ENCODE measurements around the gene DNAH2. TPM values are rescaled to one million over a fixed set of nuclear protein-coding genes. Genes with fewer than 3 reads are reported as not detected.

The DNAH2 gene
- total and polyA plus RNA-seq, 2 of the 13 experiments (the other 11 are each of a cell fraction or from before 2014, with no cell fraction given) = not detected

DNA sequence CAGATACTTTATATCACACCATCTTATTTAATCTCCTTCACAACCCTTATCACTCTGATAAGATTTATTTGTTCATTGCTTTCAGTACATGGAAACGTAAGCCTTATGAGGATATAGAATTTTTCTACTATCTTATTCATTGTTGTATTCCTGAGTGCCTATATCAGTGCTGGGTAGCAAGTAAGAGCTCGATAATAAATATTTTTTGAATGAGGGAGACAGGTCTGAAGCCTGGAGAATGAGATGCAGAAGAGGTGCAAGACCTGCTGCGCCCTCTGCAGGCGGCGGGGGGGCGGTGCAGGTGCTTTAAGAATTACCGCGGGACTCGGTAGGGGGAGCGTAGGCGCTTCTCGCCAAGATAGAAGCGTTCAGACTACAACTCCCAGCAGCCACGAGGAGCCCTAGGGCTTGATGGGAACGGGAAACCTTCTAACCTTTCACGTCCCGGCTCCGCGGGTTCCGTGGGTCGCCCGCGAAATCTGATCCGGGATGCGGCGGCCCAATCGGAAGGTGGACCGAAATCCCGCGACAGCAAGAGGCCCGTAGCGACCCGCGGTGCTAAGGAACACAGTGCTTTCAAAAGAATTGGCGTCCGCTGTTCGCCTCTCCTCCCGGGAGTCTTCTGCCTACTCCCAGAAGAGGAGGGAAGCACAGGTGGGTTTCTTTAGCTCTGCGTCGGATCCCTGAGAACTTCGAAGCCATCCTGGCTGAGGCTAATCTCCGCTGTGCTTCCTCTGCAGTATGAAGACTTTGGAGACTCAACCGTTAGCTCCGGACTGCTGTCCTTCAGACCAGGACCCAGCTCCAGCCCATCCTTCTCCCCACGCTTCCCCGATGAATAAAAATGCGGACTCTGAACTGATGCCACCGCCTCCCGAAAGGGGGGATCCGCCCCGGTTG lies 29.4 kb upstream of the DNAH2 start, which contains the start of gene WRAP53 (continued):
- TF ChIP-seq ZNF18 (CRISPR knock-in tag; IDR thresholded peaks at IDR 0.05; ENCODE audit: insufficient replicate concordance) (no peak), RARG (CRISPR knock-in tag; IDR thresholded peaks at IDR 0.05; ENCODE audit: low read depth) (no peak), DMAP1 (CRISPR knock-in tag; IDR thresholded peaks at IDR 0.05) (no peak), DNMT3B (CRISPR knock-in tag; conservative IDR thresholded peaks at IDR 0.05) (no peak), RFXAP (CRISPR knock-in tag; IDR thresholded peaks at IDR 0.05; ENCODE audit: borderline replicate concordance) (peak; percentile 26; the same call in 1 of the 2 replicates), ZNF746 (CRISPR knock-in tag; IDR thresholded peaks at IDR 0.05) (peak; percentile 54; the same call in 1 of the 2 replicates), ZHX1 (CRISPR knock-in tag; IDR thresholded peaks at IDR 0.05; ENCODE audit: low read depth) (no peak), NFKBIZ (CRISPR knock-in tag; IDR thresholded peaks at IDR 0.05) (peak; percentile 18; the same call in 1 of the 2 replicates), ZNF138 (CRISPR knock-in tag; IDR thresholded peaks at IDR 0.05; ENCODE audit: low read depth) (no peak), PRDM4 (CRISPR knock-in tag; IDR thresholded peaks at IDR 0.05; ENCODE audit: borderline replicate concordance) (no peak), RELA (CRISPR knock-in tag; IDR thresholded peaks at IDR 0.05) (peak; percentile 78; the same call in 1 of the 2 replicates), RXRA (CRISPR knock-in tag; IDR thresholded peaks at IDR 0.05) (peak; percentile 56; the same call in 1 of the 2 replicates), THAP11 (CRISPR knock-in tag; IDR thresholded peaks at IDR 0.05) (peak; percentile 99), DPF2 (CRISPR knock-in tag; IDR thresholded peaks at IDR 0.05; ENCODE audit: borderline replicate concordance, low read depth) (no peak), ZNF772 (CRISPR knock-in tag; IDR thresholded peaks at IDR 0.05) (peak; percentile 34; the same call in 1 of the 2 replicates)
- TF ChIP-seq, protein P1, sequence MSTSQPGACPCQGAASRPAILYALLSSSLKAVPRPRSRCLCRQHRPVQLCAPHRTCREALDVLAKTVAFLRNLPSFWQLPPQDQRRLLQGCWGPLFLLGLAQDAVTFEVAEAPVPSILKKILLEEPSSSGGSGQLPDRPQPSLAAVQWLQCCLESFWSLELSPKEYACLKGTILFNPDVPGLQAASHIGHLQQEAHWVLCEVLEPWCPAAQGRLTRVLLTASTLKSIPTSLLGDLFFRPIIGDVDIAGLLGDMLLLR (CRISPR knock-in tag; IDR thresholded peaks at IDR 0.05) = no peak
- TF ChIP-seq, protein P2, sequence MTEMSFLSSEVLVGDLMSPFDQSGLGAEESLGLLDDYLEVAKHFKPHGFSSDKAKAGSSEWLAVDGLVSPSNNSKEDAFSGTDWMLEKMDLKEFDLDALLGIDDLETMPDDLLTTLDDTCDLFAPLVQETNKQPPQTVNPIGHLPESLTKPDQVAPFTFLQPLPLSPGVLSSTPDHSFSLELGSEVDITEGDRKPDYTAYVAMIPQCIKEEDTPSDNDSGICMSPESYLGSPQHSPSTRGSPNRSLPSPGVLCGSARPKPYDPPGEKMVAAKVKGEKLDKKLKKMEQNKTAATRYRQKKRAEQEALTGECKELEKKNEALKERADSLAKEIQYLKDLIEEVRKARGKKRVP (CRISPR knock-in tag; IDR thresholded peaks at IDR 0.05) = no peak
- TF ChIP-seq, protein P3, sequence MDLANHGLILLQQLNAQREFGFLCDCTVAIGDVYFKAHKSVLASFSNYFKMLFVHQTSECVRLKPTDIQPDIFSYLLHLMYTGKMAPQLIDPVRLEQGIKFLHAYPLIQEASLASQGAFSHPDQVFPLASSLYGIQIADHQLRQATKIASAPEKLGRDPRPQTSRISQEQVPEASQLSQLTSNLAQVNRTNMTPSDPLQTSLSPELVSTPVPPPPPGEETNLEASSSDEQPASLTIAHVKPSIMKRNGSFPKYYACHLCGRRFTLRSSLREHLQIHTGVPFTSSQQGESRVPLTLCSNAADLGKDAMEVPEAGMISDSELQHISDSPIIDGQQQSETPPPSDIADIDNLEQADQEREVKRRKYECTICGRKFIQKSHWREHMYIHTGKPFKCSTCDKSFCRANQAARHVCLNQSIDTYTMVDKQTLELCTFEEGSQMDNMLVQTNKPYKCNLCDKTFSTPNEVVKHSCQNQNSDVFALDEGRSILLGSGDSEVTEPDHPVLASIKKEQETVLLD (CRISPR knock-in tag; IDR thresholded peaks at IDR 0.05; ENCODE audit: low read depth) = peak; percentile 52
